Measurements from ENCODE around the gene PUDP.
A peak's percentile ranks its signal among the peaks of the same experiment; 100 is the strongest.

The PUDP gene

GRCh38 chrX:7127056-7127455 lies 20.9 kb downstream of the PUDP start:
- TF ChIP-seq CTCF (IDR thresholded peaks at IDR 0.05; ENCODE audit: low read depth, low read length, poor library complexity, severe bottlenecking) (no peak), EZH2phosphoT487 (IDR thresholded peaks at IDR 0.05; ENCODE audit: borderline replicate concordance, low read length) (no peak)
- no peaks in the 10 kb centered on the region for H3K9me2 ChIP-seq (replicated peaks; ENCODE audit: control insufficient read depth, low read length)
- H3K36me3 ChIP-seq (ENCODE audit: control insufficient read depth, low read length), result peaks cover 41% of the 10 kb centered on the region
- peaks cover 31% of the 10 kb centered on the region for H3K4me1 ChIP-seq (ENCODE audit: control insufficient read depth, low read length)
- H3K79me2 ChIP-seq (ENCODE audit: control insufficient read depth, low read length), result peaks cover 96% of the 10 kb centered on the region
- H3F3A ChIP-seq (ENCODE audit: control insufficient read depth, insufficient read depth), result no peaks in the 10 kb centered on the region
- no peak overlapping the region for H3K4me2 ChIP-seq (ENCODE audit: low read length)
- no peak overlapping the region for H3K4me3 ChIP-seq (ENCODE audit: low read length)
- H3K27me3 ChIP-seq (ENCODE audit: control insufficient read depth, low read length), result no peaks in the 10 kb centered on the region
- no peak overlapping the region for H3K27ac ChIP-seq (ENCODE audit: low read depth, low read length)
- H3K9me3 ChIP-seq (ENCODE audit: control insufficient read depth, insufficient read depth, low read length), result no peaks in the 10 kb centered on the region; the same call in 1 of the 2 replicates
- H4K20me1 ChIP-seq (ENCODE audit: control insufficient read depth, insufficient read depth, low read depth, low read length), result no peaks in the 10 kb centered on the region

GRCh38 chrX:7120878-7121219 lies 27.1 kb downstream of the PUDP start:
- Histone ChIP-seq H3K79me2 (ENCODE audit: control insufficient read depth, low read length) (peaks cover 97% of the 10 kb centered on the region), H4K20me1 (ENCODE audit: control insufficient read depth, insufficient read depth, low read depth, low read length) (no peaks in the 10 kb centered on the region), H3K27me3 (ENCODE audit: control insufficient read depth, low read length) (no peaks in the 10 kb centered on the region), H3K4me3 (ENCODE audit: low read length) (peak overlapping the region; percentile 30), H3K36me3 (ENCODE audit: control insufficient read depth, low read length) (peaks cover 31% of the 10 kb centered on the region), H3K27ac (ENCODE audit: low read depth, low read length) (peak overlapping the region; percentile 85), H3K9me3 (ENCODE audit: control insufficient read depth, insufficient read depth, low read length) (no peaks in the 10 kb centered on the region), H3F3A (ENCODE audit: control insufficient read depth, insufficient read depth) (peaks cover 7% of the 10 kb centered on the region; the same call in 1 of the 2 replicates), H3K4me2 (ENCODE audit: low read length) (peak overlapping the region; percentile 51), H3K9me2 (replicated peaks; ENCODE audit: control insufficient read depth, low read length) (no peaks in the 10 kb centered on the region), H3K4me1 (ENCODE audit: control insufficient read depth, low read length) (peaks cover 93% of the 10 kb centered on the region)
- TF ChIP-seq EZH2phosphoT487 (IDR thresholded peaks at IDR 0.05; ENCODE audit: borderline replicate concordance, low read length) (no peak), CTCF (IDR thresholded peaks at IDR 0.05; ENCODE audit: low read depth, low read length, poor library complexity, severe bottlenecking) (no peak)

- peaks cover 7% of the 10 kb centered on the region; the same call in 1 of the 2 replicates for H3F3A ChIP-seq (ENCODE audit: control insufficient read depth, insufficient read depth)
- H3K9me2 ChIP-seq (replicated peaks; ENCODE audit: control insufficient read depth, low read length), result no peaks in the 10 kb centered on the region
- H3K27ac ChIP-seq (ENCODE audit: low read depth, low read length), result peak overlapping the region; percentile 85
- no peaks in the 10 kb centered on the region for H4K20me1 ChIP-seq (ENCODE audit: control insufficient read depth, insufficient read depth, low read depth, low read length)
- peaks cover 97% of the 10 kb centered on the region for H3K79me2 ChIP-seq (ENCODE audit: control insufficient read depth, low read length)
- peaks cover 30% of the 10 kb centered on the region for H3K36me3 ChIP-seq (ENCODE audit: control insufficient read depth, low read length)
- H3K4me2 ChIP-seq (ENCODE audit: low read length), result peak overlapping the region; percentile 51
- H3K27me3 ChIP-seq (ENCODE audit: control insufficient read depth, low read length), result no peaks in the 10 kb centered on the region
- TF ChIP-seq EZH2phosphoT487 (IDR thresholded peaks at IDR 0.05; ENCODE audit: borderline replicate concordance, low read length) (no peak), CTCF (IDR thresholded peaks at IDR 0.05; ENCODE audit: low read depth, low read length, poor library complexity, severe bottlenecking) (no peak)
- H3K4me1 ChIP-seq (ENCODE audit: control insufficient read depth, low read length), result peaks cover 97% of the 10 kb centered on the region
- H3K4me3 ChIP-seq (ENCODE audit: low read length), result peak overlapping the region; percentile 52
- no peaks in the 10 kb centered on the region for H3K9me3 ChIP-seq (ENCODE audit: control insufficient read depth, insufficient read depth, low read length)
These were observed 27.7 kb downstream of the PUDP start for GRCh38 chrX:7119950-7120877.

Data from DOHH2 (cell line).